Measurements from ENCODE around the gene NECAB2.

GRCh38 chr16:83963277-83964119, 4.5 kb upstream of the NECAB2 start:
- TF ChIP-seq CTCF (conservative IDR thresholded peaks at IDR 0.05 in 1 of 2, IDR thresholded peaks at IDR 0.05 in 1 of 2; ENCODE audit: low read depth in 1 of 2, low read length in 2 of 2) (no peak), EZH2 (IDR thresholded peaks at IDR 0.05; ENCODE audit: low read length, missing control alignments) (no peak)

Data from fibroblast of lung (primary cell).